Measurements from ENCODE around the gene JAKMIP3. TPM values are rescaled to one million over a fixed set of nuclear protein-coding genes. Genes with fewer than 3 reads are reported as not detected.

JAKMIP3 gene
- total RNA-seq, 1 donor = 0.36 TPM

DNA sequence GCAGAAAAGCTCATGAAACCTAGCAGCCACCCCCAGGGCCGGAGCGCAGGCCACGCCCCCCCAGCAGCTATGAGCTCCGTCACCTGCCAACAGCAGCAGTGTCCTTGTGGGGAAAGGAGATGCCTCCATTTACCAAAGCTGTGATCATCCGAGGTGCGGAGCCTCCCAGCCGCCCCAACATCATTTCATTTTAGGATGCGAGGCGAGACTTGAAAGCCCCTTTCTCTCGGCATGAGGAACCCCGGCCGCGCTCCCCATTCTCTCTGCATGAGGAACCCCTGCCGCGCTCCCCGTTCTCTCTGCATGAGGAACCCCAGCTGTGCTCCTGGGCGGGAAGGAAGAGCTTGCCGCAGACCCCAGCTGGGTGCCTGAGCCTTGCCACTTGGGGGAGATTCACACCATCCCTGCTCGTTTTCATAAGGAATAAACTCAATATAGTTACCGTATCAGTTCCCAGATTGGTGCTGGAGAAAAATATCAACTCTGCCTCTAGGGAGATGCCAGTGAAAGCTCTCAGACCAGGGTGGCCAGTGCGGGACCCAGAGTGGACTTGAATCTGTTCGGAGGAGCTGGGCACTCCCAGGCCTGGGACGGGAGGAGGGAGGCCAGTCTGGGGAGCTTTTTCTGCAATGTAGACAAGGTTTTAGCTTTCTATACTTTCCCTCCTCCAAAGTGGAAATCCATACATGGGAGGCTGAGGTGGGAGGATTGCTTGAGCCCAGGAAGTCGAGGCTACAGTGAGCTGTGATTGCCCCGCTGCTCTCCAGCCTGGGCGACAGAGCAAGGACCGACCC is 35.0 kb downstream of the JAKMIP3 start:
- H3K4me1 ChIP-seq (ENCODE audit: insufficient read depth, low read length) = no peaks in the 10 kb centered on the region
- H2AFZ ChIP-seq (ENCODE audit: low read length) = no peak overlapping the region
- no peaks in the 10 kb centered on the region for H3K27me3 ChIP-seq (ENCODE audit: insufficient read depth, low read length)
- no peak overlapping the region for H3K4me3 ChIP-seq (ENCODE audit: insufficient read depth, low read length)
- no peak for TF ChIP-seq CTCF (IDR thresholded peaks at IDR 0.05; ENCODE audit: extremely low read depth, low read depth, low read length)
- H3K27ac ChIP-seq (ENCODE audit: low read depth, low read length) = no peak overlapping the region
- H3K79me2 ChIP-seq (ENCODE audit: insufficient read depth, low read length) = no peaks in the 10 kb centered on the region
- H4K20me1 ChIP-seq (ENCODE audit: insufficient read depth, low read length) = no peaks in the 10 kb centered on the region
- H3K4me2 ChIP-seq (ENCODE audit: insufficient read depth, low read length) = no peak overlapping the region
- no peaks in the 10 kb centered on the region for H3K9me3 ChIP-seq (ENCODE audit: low read depth, low read length)
- peak; percentile 49 for DNase-seq (ENCODE audit: insufficient read length, low spot score, missing footprints)
- H3K36me3 ChIP-seq (ENCODE audit: insufficient read depth, low read length) = no peaks in the 10 kb centered on the region

DNA sequence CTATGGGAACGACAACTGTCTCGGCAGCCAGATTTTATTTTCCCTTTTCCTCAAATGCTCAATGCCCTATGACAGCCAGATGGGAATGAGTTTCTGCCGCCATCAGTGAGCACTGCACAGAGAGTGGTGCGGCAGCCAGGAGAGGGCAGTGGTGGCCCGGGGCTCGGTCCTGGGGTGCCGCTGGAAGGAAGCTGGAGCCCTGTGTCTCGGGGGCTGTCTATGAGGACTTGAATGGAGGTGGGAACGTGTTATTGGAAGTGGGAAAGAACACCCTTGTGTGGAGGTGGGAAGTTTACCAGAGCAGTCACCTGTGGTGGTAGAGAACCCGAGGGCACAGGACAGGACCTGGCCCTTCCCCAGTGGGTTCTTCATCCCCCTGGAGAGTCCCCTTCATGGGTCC is 35.8 kb downstream of the JAKMIP3 start:
- Histone ChIP-seq H3K79me2 (ENCODE audit: insufficient read depth, low read length) (no peaks in the 10 kb centered on the region), H3K4me3 (ENCODE audit: insufficient read depth, low read length) (no peak overlapping the region), H3K27me3 (ENCODE audit: insufficient read depth, low read length) (no peaks in the 10 kb centered on the region), H3K4me1 (ENCODE audit: insufficient read depth, low read length) (no peaks in the 10 kb centered on the region), H3K9me3 (ENCODE audit: low read depth, low read length) (no peaks in the 10 kb centered on the region), H3K27ac (ENCODE audit: low read depth, low read length) (no peak overlapping the region), H3K36me3 (ENCODE audit: insufficient read depth, low read length) (no peaks in the 10 kb centered on the region), H3K4me2 (ENCODE audit: insufficient read depth, low read length) (no peak overlapping the region), H4K20me1 (ENCODE audit: insufficient read depth, low read length) (no peaks in the 10 kb centered on the region), H2AFZ (ENCODE audit: low read length) (no peak overlapping the region)
- TF ChIP-seq CTCF (IDR thresholded peaks at IDR 0.05; ENCODE audit: extremely low read depth, low read depth, low read length) = no peak
- DNase-seq (ENCODE audit: insufficient read length, low spot score, missing footprints) = peak; percentile 73

GRCh38 chr10:132102071-132102716 is 36.4 kb downstream of the JAKMIP3 start:
- no peak for TF ChIP-seq CTCF (IDR thresholded peaks at IDR 0.05; ENCODE audit: extremely low read depth, low read depth, low read length)

GRCh38 chr10:132102717-132103110 is 37.0 kb downstream of the JAKMIP3 start:
- no peaks in the 10 kb centered on the region for H3K9me3 ChIP-seq (ENCODE audit: low read depth, low read length)
- no peak overlapping the region for H2AFZ ChIP-seq (ENCODE audit: low read length)
- no peak overlapping the region for H3K4me2 ChIP-seq (ENCODE audit: insufficient read depth, low read length)
- no peak for TF ChIP-seq CTCF (IDR thresholded peaks at IDR 0.05; ENCODE audit: extremely low read depth, low read depth, low read length)
- no peaks in the 10 kb centered on the region for H3K27me3 ChIP-seq (ENCODE audit: insufficient read depth, low read length)
- H3K79me2 ChIP-seq (ENCODE audit: insufficient read depth, low read length) = no peaks in the 10 kb centered on the region
- no peaks in the 10 kb centered on the region for H3K4me1 ChIP-seq (ENCODE audit: insufficient read depth, low read length)
- H4K20me1 ChIP-seq (ENCODE audit: insufficient read depth, low read length) = no peaks in the 10 kb centered on the region
- no peak overlapping the region for H3K4me3 ChIP-seq (ENCODE audit: insufficient read depth, low read length)
- peak; percentile 51 for DNase-seq (ENCODE audit: insufficient read length, low spot score, missing footprints)
- H3K27ac ChIP-seq (ENCODE audit: low read depth, low read length) = no peak overlapping the region
- H3K36me3 ChIP-seq (ENCODE audit: insufficient read depth, low read length) = no peaks in the 10 kb centered on the region

More at GRCh38 chr10:132102071-132102716, 36.4 kb downstream of the JAKMIP3 start:
- H3K36me3 ChIP-seq (ENCODE audit: insufficient read depth, low read length) = no peaks in the 10 kb centered on the region
- no peak overlapping the region for H3K4me2 ChIP-seq (ENCODE audit: insufficient read depth, low read length)
- H2AFZ ChIP-seq (ENCODE audit: low read length) = no peak overlapping the region
- DNase-seq (ENCODE audit: insufficient read length, low spot score, missing footprints) = peak; percentile 73
- no peak overlapping the region for H3K27ac ChIP-seq (ENCODE audit: low read depth, low read length)
- no peaks in the 10 kb centered on the region for H3K4me1 ChIP-seq (ENCODE audit: insufficient read depth, low read length)
- H4K20me1 ChIP-seq (ENCODE audit: insufficient read depth, low read length) = no peaks in the 10 kb centered on the region
- no peaks in the 10 kb centered on the region for H3K79me2 ChIP-seq (ENCODE audit: insufficient read depth, low read length)
- no peaks in the 10 kb centered on the region for H3K9me3 ChIP-seq (ENCODE audit: low read depth, low read length)
- H3K4me3 ChIP-seq (ENCODE audit: insufficient read depth, low read length) = no peak overlapping the region
- no peaks in the 10 kb centered on the region for H3K27me3 ChIP-seq (ENCODE audit: insufficient read depth, low read length)

Data from osteoblast (primary cell).